ENCODE data around the gene TMEM164. TPM values are rescaled to one million over a fixed set of nuclear protein-coding genes. Genes with fewer than 3 reads are reported as not detected.

The TMEM164 gene
- total RNA-seq, 4 donors from 2014 or later: 8.2 to 13.4 (median 11.1) TPM

GRCh38 chrX:110182362-110182761 lies 179.4 kb downstream of the TMEM164 start:
- no peaks in the 10 kb centered on the region for H3K9me3 ChIP-seq
- intact Hi-C loops (cut with DNase I): no loop called here
- no peaks in the 10 kb centered on the region for H3K27me3 ChIP-seq
- no peak overlapping the region for H3K27ac ChIP-seq (replicated peaks in 1 of 4)
- H3K4me1 ChIP-seq: peaks cover 5 to 15% (median 9%) of the 10 kb centered on the region in 4 donors
- DNase-seq (ENCODE audit: extremely low spot score): no peak
- TF ChIP-seq CTCF (IDR thresholded peaks at IDR 0.05): no peak
- no peak for TF ChIP-seq POLR2AphosphoS5 (IDR thresholded peaks at IDR 0.05)
- TF ChIP-seq EP300 (IDR thresholded peaks at IDR 0.05): no peak
- no peak for TF ChIP-seq POLR2A (IDR thresholded peaks at IDR 0.05; ENCODE audit: low read depth)
- whole genome bisulfite sequencing: 100% methylated on average over 1 of the region's 1 CpG
- H3K36me3 ChIP-seq: no peaks in the 10 kb centered on the region
- H3K4me3 ChIP-seq: no peak overlapping the region

GRCh38 chrX:110182865-110183264 lies 180.0 kb downstream of the TMEM164 start:
- intact Hi-C loops (cut with DNase I): no loop called here

GRCh38 chrX:110183314-110183713 lies 180.4 kb downstream of the TMEM164 start:
- no peak for DNase-seq (ENCODE audit: extremely low spot score)
- intact Hi-C loops (cut with DNase I): no loop called here
- TF ChIP-seq POLR2AphosphoS5 (IDR thresholded peaks at IDR 0.05) (no peak), POLR2A (IDR thresholded peaks at IDR 0.05; ENCODE audit: low read depth) (no peak), CTCF (IDR thresholded peaks at IDR 0.05) (no peak), EP300 (IDR thresholded peaks at IDR 0.05) (no peak)
- Histone ChIP-seq H3K4me1 (peaks cover 5 to 15% (median 9%) of the 10 kb centered on the region in 4 donors), H3K27me3 (no peaks in the 10 kb centered on the region), H3K27ac (replicated peaks in 1 of 4) (no peak overlapping the region), H3K9me3 (no peaks in the 10 kb centered on the region), H3K36me3 (no peaks in the 10 kb centered on the region), H3K4me3 (no peak overlapping the region)
- 91% methylated on average over 2 of the region's 2 CpGs for WGBS

More at GRCh38 chrX:110182865-110183264, 180.0 kb downstream of the TMEM164 start:
- Histone ChIP-seq H3K27me3 (no peaks in the 10 kb centered on the region), H3K9me3 (no peaks in the 10 kb centered on the region), H3K4me3 (no peak overlapping the region), H3K27ac (replicated peaks in 1 of 4) (no peak overlapping the region), H3K4me1 (peaks cover 5 to 15% (median 9%) of the 10 kb centered on the region in 4 donors), H3K36me3 (no peaks in the 10 kb centered on the region)
- DNase-seq (ENCODE audit: extremely low spot score): no peak
- TF ChIP-seq EP300 (IDR thresholded peaks at IDR 0.05) (no peak), CTCF (IDR thresholded peaks at IDR 0.05) (no peak), POLR2AphosphoS5 (IDR thresholded peaks at IDR 0.05) (no peak), POLR2A (IDR thresholded peaks at IDR 0.05; ENCODE audit: low read depth) (no peak)
- WGBS: 70% methylated on average over 3 of the region's 6 CpGs

- DNase-seq (ENCODE audit: extremely low spot score): no peak
- no peaks in the 10 kb centered on the region for H3K27me3 ChIP-seq
- TF ChIP-seq CTCF (IDR thresholded peaks at IDR 0.05) (no peak), POLR2A (IDR thresholded peaks at IDR 0.05; ENCODE audit: low read depth) (no peak), EP300 (IDR thresholded peaks at IDR 0.05) (no peak), POLR2AphosphoS5 (IDR thresholded peaks at IDR 0.05) (no peak)
- no peak overlapping the region for H3K27ac ChIP-seq (replicated peaks in 1 of 4)
- no peaks in the 10 kb centered on the region for H3K9me3 ChIP-seq
- H3K4me1 ChIP-seq: no peaks in the 10 kb centered on the region
- intact Hi-C loops (cut with DNase I): no loop called here
- 60% methylated on average over 4 of the region's 4 CpGs for WGBS
- no peaks in the 10 kb centered on the region for H3K36me3 ChIP-seq
- no peak overlapping the region for H3K4me3 ChIP-seq
These were observed 186.0 kb downstream of the TMEM164 start for GRCh38 chrX:110188701-110189558.
